Measurements from ENCODE around the gene RAPH1. TPM values are rescaled to one million over a fixed set of nuclear protein-coding genes. Genes with fewer than 3 reads are reported as not detected.
"Not testable (repeated sequence)": the region's sequence is repeated elsewhere in the genome, so short reads cannot be mapped to it uniquely, and the experiment has no call there.

RAPH1 gene
- total RNA-seq, 1 experiment from 2014 or later, result 29.7 TPM

DNA sequence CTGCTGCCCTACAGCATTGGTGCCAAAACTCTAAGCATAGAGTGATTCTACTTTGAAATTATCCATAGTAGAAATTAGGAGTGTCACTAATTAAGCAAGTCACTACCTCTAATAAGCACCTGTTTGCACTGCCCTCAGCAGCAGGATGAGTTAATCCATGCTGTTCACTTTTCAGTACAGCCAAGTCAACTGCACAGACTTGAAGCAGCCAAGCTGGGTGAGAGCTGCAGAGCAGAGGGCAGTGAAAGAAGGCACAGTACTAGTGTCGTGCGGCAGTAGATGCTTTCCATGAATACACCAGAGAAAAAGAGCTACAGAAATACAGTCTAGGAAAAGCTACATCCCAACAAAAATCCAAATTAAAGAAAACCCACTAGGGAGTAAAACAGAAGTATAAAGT is 98.6 kb downstream of the RAPH1 start:
- no peaks in the 10 kb centered on the region for H3K4me1 ChIP-seq (ENCODE audit: insufficient read depth, low read length, poor library complexity, severe bottlenecking)
- ChIA-PET POLR2A (ENCODE audit: low non-redundant PET) (no interaction called here), CTCF (no interaction called here)
- DNase-seq (ENCODE audit: low spot score), result no peak
- H3K27me3 ChIP-seq (replicated peaks; ENCODE audit: insufficient read depth, low read depth, low read length, poor library complexity), result no peaks in the 10 kb centered on the region
- no peaks in the 10 kb centered on the region for H3K9me3 ChIP-seq (ENCODE audit: low read depth, low read length, poor library complexity, severe bottlenecking)
- no peak for TF ChIP-seq CTCF (conservative IDR thresholded peaks at IDR 0.05; ENCODE audit: low read depth, low read length)
- TF ChIP-seq EZH2 (IDR thresholded peaks at IDR 0.05; ENCODE audit: borderline replicate concordance, low read depth, low read length, poor library complexity, severe bottlenecking), result no peak
- BruUV-seq (replicated peaks), result no TSS peak
- peaks cover 15% of the 10 kb centered on the region for H3K36me3 ChIP-seq (ENCODE audit: insufficient read depth, low read length, poor library complexity, severe bottlenecking)
- peak overlapping the region; percentile 6 for H3K27ac ChIP-seq (ENCODE audit: low read depth, low read length, poor library complexity, severe bottlenecking)
- intact Hi-C loops (cut with micrococcal nuclease; ENCODE audit: unreplicated experiment), result no loop called here
- no peak overlapping the region for H3K4me3 ChIP-seq (ENCODE audit: low read depth, low read length, poor library complexity, severe bottlenecking)

- Histone ChIP-seq H3K9me3 (ENCODE audit: low read depth, low read length, poor library complexity, severe bottlenecking) (no peaks in the 10 kb centered on the region), H3K27me3 (replicated peaks; ENCODE audit: insufficient read depth, low read depth, low read length, poor library complexity) (no peaks in the 10 kb centered on the region), H3K4me1 (ENCODE audit: insufficient read depth, low read length, poor library complexity, severe bottlenecking) (no peaks in the 10 kb centered on the region), H3K27ac (ENCODE audit: low read depth, low read length, poor library complexity, severe bottlenecking) (no peak overlapping the region), H3K36me3 (ENCODE audit: insufficient read depth, low read length, poor library complexity, severe bottlenecking) (peaks cover 9% of the 10 kb centered on the region), H3K4me3 (ENCODE audit: low read depth, low read length, poor library complexity, severe bottlenecking) (no peak overlapping the region)
- no peak for DNase-seq (ENCODE audit: low spot score)
- ChIA-PET POLR2A (ENCODE audit: low non-redundant PET) (no interaction called here), CTCF (no interaction called here)
- intact Hi-C loops (cut with micrococcal nuclease; ENCODE audit: unreplicated experiment), result no loop called here
- TF ChIP-seq CTCF (conservative IDR thresholded peaks at IDR 0.05; ENCODE audit: low read depth, low read length), result no peak
- no peak for TF ChIP-seq EZH2 (IDR thresholded peaks at IDR 0.05; ENCODE audit: borderline replicate concordance, low read depth, low read length, poor library complexity, severe bottlenecking)
- no TSS peak for BruUV-seq (replicated peaks)
Observed at GRCh38 chr2:203432811-203433210, 102.3 kb downstream of the RAPH1 start.

DNA sequence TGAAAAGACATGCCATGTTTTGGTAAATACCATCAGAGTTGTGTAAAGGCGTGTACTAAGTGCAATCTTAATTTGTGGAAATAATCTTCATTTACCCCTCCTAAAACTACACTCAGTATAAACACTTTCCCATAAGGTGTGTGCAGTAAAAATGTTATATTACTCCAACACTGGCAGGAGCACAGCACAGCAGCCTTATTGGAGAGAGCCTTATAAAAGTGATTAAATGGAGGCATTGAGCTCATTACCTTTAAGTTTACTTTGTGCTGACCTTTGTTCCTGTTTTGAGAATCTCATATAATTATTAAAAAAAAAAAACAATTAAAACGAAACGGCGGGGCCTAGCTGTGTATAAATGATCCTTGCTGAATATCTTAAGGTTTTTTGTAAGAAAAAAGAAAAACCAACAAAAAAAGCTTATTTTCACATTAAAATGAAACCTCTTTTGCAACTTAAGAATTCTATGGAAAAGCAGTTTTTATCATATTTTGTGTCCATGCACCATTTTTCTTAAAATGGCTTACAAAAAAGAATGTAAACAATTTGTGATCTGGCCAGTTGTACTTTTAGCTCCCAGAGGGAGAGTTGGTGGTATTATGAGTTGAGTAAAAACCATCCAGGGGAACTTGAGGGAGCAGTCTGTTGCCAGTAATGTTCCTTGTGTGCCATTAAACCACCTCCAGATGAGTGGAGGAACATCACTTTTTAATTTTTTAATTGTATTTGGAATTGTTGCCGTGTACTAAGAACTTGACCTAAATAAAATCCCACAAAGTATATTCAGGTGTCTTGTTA is 103.5 kb downstream of the RAPH1 start:
- Histone ChIP-seq H3K27ac (ENCODE audit: low read depth, low read length, poor library complexity, severe bottlenecking) (no peak overlapping the region), H3K4me3 (ENCODE audit: low read depth, low read length, poor library complexity, severe bottlenecking) (no peak overlapping the region), H3K36me3 (ENCODE audit: insufficient read depth, low read length, poor library complexity, severe bottlenecking) (peaks cover 11% of the 10 kb centered on the region), H3K4me1 (ENCODE audit: insufficient read depth, low read length, poor library complexity, severe bottlenecking) (peaks cover 5% of the 10 kb centered on the region), H3K9me3 (ENCODE audit: low read depth, low read length, poor library complexity, severe bottlenecking) (no peaks in the 10 kb centered on the region), H3K27me3 (replicated peaks; ENCODE audit: insufficient read depth, low read depth, low read length, poor library complexity) (no peaks in the 10 kb centered on the region)
- intact Hi-C loops (cut with micrococcal nuclease; ENCODE audit: unreplicated experiment), result no loop called here
- CTCF ChIA-PET, result no interaction called here
- POLR2A ChIA-PET (ENCODE audit: low non-redundant PET), result no interaction called here
- TF ChIP-seq EZH2 (IDR thresholded peaks at IDR 0.05; ENCODE audit: borderline replicate concordance, low read depth, low read length, poor library complexity, severe bottlenecking) (no peak), CTCF (conservative IDR thresholded peaks at IDR 0.05; ENCODE audit: low read depth, low read length) (no peak)
- DNase-seq (ENCODE audit: low spot score), result no peak
- no TSS peak for BruUV-seq (replicated peaks)

GRCh38 chr2:203429643-203430042 is 105.5 kb downstream of the RAPH1 start:
- H3K4me1 ChIP-seq (ENCODE audit: insufficient read depth, low read length, poor library complexity, severe bottlenecking); H3K27ac ChIP-seq (ENCODE audit: low read depth, low read length, poor library complexity, severe bottlenecking); H3K4me3 ChIP-seq (ENCODE audit: low read depth, low read length, poor library complexity, severe bottlenecking); intact Hi-C loops (cut with micrococcal nuclease; ENCODE audit: unreplicated experiment); H3K27me3 ChIP-seq (replicated peaks; ENCODE audit: insufficient read depth, low read depth, low read length, poor library complexity); BruUV-seq (replicated peaks); H3K9me3 ChIP-seq (ENCODE audit: low read depth, low read length, poor library complexity, severe bottlenecking); DNase-seq (ENCODE audit: low spot score): not testable (repeated sequence)
- H3K36me3 ChIP-seq (ENCODE audit: insufficient read depth, low read length, poor library complexity, severe bottlenecking), result peaks cover 11% of the 10 kb centered on the region
- ChIA-PET POLR2A (ENCODE audit: low non-redundant PET) (interaction anchor here (0.6 kb wide), 1 partner anchor 124 kb away, joined by 3 read pairs; no protein-coding TSS in a partner anchor), CTCF (interaction anchor here (0.5 kb wide), 1 partner anchor 635 kb away, joined by 3 read pairs; no protein-coding TSS in a partner anchor)
